Measurements from ENCODE around the gene RAB3GAP1. TPM values are rescaled to one million over a fixed set of nuclear protein-coding genes. Genes with fewer than 3 reads are reported as not detected.

Gene RAB3GAP1
- total and polyA plus RNA-seq, 2 of the 4 experiments (the other 2 are of a cell fraction): 21.2 to 65.8 TPM

DNA sequence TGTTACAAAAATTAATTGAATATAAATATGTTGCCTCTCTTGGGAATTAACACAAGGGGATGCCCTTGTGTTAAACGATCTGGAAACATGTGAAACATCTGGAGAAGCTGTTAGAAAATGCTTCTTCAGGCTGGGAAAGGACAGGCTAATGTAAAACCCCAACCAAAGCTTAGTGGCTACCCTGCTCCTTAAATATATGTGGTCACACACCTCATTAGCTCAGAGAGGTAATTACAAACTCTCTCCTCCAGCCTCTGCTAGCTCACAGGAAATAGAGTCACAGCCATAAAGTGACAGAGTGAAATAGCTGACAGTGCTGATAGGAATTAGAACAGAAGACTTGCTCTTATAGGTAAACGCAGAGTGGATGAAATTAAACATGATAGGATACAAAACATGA is 155.9 kb downstream of the RAB3GAP1 start:
- no TSS peak for BruUV-seq (replicated peaks)
- Histone ChIP-seq H2BK5ac (ENCODE audit: low read depth, low read length, poor library complexity, severe bottlenecking) (no peak overlapping the region), H4K91ac (ENCODE audit: insufficient read depth, low read depth, low read length) (no peak overlapping the region), H3K27ac (ENCODE audit: insufficient read depth, low read length) (no peak overlapping the region), H2BK15ac (ENCODE audit: low read depth, low read length) (no peak overlapping the region), H3K18ac (ENCODE audit: low read depth, low read length) (no peak overlapping the region), H3K4ac (ENCODE audit: low read depth, low read length) (no peak overlapping the region), H3K4me3 (ENCODE audit: insufficient read depth, low read depth, low read length) (no peak overlapping the region), H3K9ac (ENCODE audit: low read depth, low read length) (no peak overlapping the region), H4K8ac (ENCODE audit: low read depth in 2 of 2, low read length in 2 of 2) (no peak overlapping the region), H3K4me2 (ENCODE audit: low read depth, low read length) (no peak overlapping the region), H3K79me1 (ENCODE audit: low read depth in 1 of 2, low read length in 2 of 2) (no peaks in the 10 kb centered on the region), H3K36me3 (ENCODE audit: control insufficient read depth, insufficient read depth, low read length) (no peaks in the 10 kb centered on the region), H4K20me1 (ENCODE audit: insufficient read depth, low read length) (no peaks in the 10 kb centered on the region), H3K9me1 (ENCODE audit: insufficient read depth, low read length) (no peaks in the 10 kb centered on the region), H3K56ac (ENCODE audit: extremely low read depth, insufficient read depth, low read length) (no peak overlapping the region), H2BK120ac (ENCODE audit: low read depth, low read length) (no peak overlapping the region), H3K14ac (replicated peaks; ENCODE audit: low read depth, low read length) (no peak overlapping the region), H2AK9ac (replicated peaks; ENCODE audit: low read depth, low read length, poor library complexity) (no peak overlapping the region), H3K23ac (ENCODE audit: low read depth, low read length) (no peak overlapping the region), H2AFZ (replicated peaks; ENCODE audit: low read length, poor library complexity) (no peak overlapping the region), H4K5ac (ENCODE audit: low read depth, low read length) (no peak overlapping the region), H3K4me1 (ENCODE audit: control insufficient read depth, insufficient read depth, low read length) (no peaks in the 10 kb centered on the region), H3K27me3 (ENCODE audit: control insufficient read depth, insufficient read depth, low read length) (no peaks in the 10 kb centered on the region), H2BK20ac (ENCODE audit: low read depth, low read length) (no peak overlapping the region), H3K9me3 (ENCODE audit: control insufficient read depth, insufficient read depth, low read length) (no peaks in the 10 kb centered on the region), H2AK5ac (ENCODE audit: low read depth, low read length) (no peak overlapping the region)
- ChIA-PET CTCF (no interaction called here), POLR2A (ENCODE audit: unreplicated experiment) (no interaction called here)
- in situ Hi-C loops (cut with MboI; ENCODE audit: low sequenced_read_pairs) (no loop called here), dilution Hi-C loops (cut with HindIII; ENCODE audit: low sequenced_read_pairs, unreplicated experiment) (no loop called here), intact Hi-C loops (cut with micrococcal nuclease) (no loop called here)
- DNase-seq: no peak
- TF ChIP-seq RCOR1 (IDR thresholded peaks at IDR 0.05; ENCODE audit: insufficient replicate concordance, low read length): no peak
- TF ChIP-seq, protein P1, sequence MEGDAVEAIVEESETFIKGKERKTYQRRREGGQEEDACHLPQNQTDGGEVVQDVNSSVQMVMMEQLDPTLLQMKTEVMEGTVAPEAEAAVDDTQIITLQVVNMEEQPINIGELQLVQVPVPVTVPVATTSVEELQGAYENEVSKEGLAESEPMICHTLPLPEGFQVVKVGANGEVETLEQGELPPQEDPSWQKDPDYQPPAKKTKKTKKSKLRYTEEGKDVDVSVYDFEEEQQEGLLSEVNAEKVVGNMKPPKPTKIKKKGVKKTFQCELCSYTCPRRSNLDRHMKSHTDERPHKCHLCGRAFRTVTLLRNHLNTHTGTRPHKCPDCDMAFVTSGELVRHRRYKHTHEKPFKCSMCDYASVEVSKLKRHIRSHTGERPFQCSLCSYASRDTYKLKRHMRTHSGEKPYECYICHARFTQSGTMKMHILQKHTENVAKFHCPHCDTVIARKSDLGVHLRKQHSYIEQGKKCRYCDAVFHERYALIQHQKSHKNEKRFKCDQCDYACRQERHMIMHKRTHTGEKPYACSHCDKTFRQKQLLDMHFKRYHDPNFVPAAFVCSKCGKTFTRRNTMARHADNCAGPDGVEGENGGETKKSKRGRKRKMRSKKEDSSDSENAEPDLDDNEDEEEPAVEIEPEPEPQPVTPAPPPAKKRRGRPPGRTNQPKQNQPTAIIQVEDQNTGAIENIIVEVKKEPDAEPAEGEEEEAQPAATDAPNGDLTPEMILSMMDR (conservative IDR thresholded peaks at IDR 0.05; ENCODE audit: low read depth, low read length): 0 out of 2 replicates have a peak, but pooled peaks have one; percentile 4
- ATAC-seq (ENCODE audit: low read depth): no peak
- no CpG with 5 or more reads among the region's 2 CpGs for WGBS, 2 experiments (ENCODE audit: extremely low coverage in 2 of 2, insufficient read length in 1 of 2)
